Neural cell (in vitro differentiated cells): ENCODE data around the gene TAS1R2.

Experiments used
- CTCF ChIP-seq: fragments of 450-650 bp; IDR thresholded peaks from 2 replicates; pipeline ENCODE4 v1.5.1; 2014; ENCODE audit warnings: antibody characterized with exemption, mild to moderate bottlenecking, moderate library complexity; ENCODE audit not compliant: poor library complexity, severe bottlenecking
- EP300 ChIP-seq: fragments of 450-650 bp; conservative IDR thresholded peaks from 2 replicates; pipeline ENCODE4 v1.6.1; 2014; ENCODE audit warnings: antibody characterized with exemption, mild to moderate bottlenecking, moderate library complexity; ENCODE audit not compliant: poor library complexity, severe bottlenecking
- EZH2 ChIP-seq: fragments of 200-600, 300-800 bp; shearing (Covaris generic), sonication (generic); IDR thresholded peaks from 2 replicates; pipeline ENCODE4 v1.6.1; 2014; ENCODE audit warnings: antibody characterized with exemption, low read length, borderline replicate concordance, mild to moderate bottlenecking; ENCODE audit not compliant: insufficient read depth, poor library complexity, severe bottlenecking
- MXI1 ChIP-seq: fragments of 450-650 bp; conservative IDR thresholded peaks from 2 replicates; pipeline ENCODE4 v1.6.1; 2014; ENCODE audit warnings: antibody characterized with exemption, mild to moderate bottlenecking; ENCODE audit not compliant: poor library complexity, severe bottlenecking
- POLR2AphosphoS5 ChIP-seq: IDR thresholded peaks from 2 replicates; pipeline ENCODE4 v1.6.1; 2012
- RAD21 ChIP-seq: fragments of 450-650 bp; conservative IDR thresholded peaks from 2 replicates; pipeline ENCODE4 v1.6.1; 2014; ENCODE audit warnings: antibody characterized with exemption, mild to moderate bottlenecking, moderate library complexity
- REST ChIP-seq: IDR thresholded peaks from 2 replicates; pipeline ENCODE4 v1.6.1; 2012; ENCODE audit warnings: borderline replicate concordance
- SMC3 ChIP-seq: fragments of 450-650 bp; conservative IDR thresholded peaks from 2 replicates; pipeline ENCODE4 v1.6.1; 2014; ENCODE audit warnings: antibody characterized with exemption, mild to moderate bottlenecking, moderate library complexity; ENCODE audit not compliant: poor library complexity
- TAF1 ChIP-seq: IDR thresholded peaks from 2 replicates; pipeline ENCODE4 v1.6.1; 2012; ENCODE audit warnings: low read depth

GRCh38 chr1:18794051-18794450 lies 65.4 kb downstream of the TAS1R2 start:
- TF ChIP-seq RAD21 (no peak), CTCF (no peak), POLR2AphosphoS5 (no peak), EZH2 (no peak), EP300 (no peak), TAF1 (no peak), REST (no peak), SMC3 (no peak), MXI1 (no peak)
